Heart left ventricle (tissue), 16 donors: ENCODE data around the gene IL33. TPM values are rescaled to one million over a fixed set of nuclear protein-coding genes. Genes with fewer than 3 reads are reported as not detected.

ENCODE experiments used
- ATAC-seq, 4 donors: fragments of 200-7000 bp; cut with Tn5 transposase; one replicate each; pipeline ENCODE4 v1.9.1; 2020 to 2022; ENCODE audit warnings: moderate library complexity in 4 of 4, mild to moderate bottlenecking in 3 of 4, moderate number of reproducible peaks in 1 of 4
- DNase-seq, 5 donors: peaks; one replicate each; pipeline ENCODE4 v3.0.0-alpha.2; 2020
- H3K27ac ChIP-seq, 12 donors: fragments of 200-600 bp; sonication (generic) in 4 of 12; one replicate each; pipeline versions ENCODE4 v1.5.0 to v1.8.0; 2016 to 2022; ENCODE audit warnings: mild to moderate bottlenecking in 2 of 12
- H3K27me3 ChIP-seq, 9 donors: fragments of 200-600 bp; sonication (generic) in 2 of 9; one replicate each; pipeline versions ENCODE4 v1.5.1 to v1.8.0; 2016 to 2022; ENCODE audit warnings: mild to moderate bottlenecking in 3 of 9
- H3K36me3 ChIP-seq, 9 donors: fragments of 200-600 bp; sonication (generic) in 2 of 9; one replicate each; pipeline versions ENCODE4 v1.5.0 to v1.8.0; 2018 to 2022; ENCODE audit warnings: mild to moderate bottlenecking in 2 of 9
- H3K4me1 ChIP-seq, 12 donors: fragments of 200-600 bp; sonication (generic) in 4 of 12; one replicate each; pipeline versions ENCODE4 v1.5.0 to v1.8.0; 2016 to 2022; ENCODE audit warnings: mild to moderate bottlenecking in 3 of 12
- H3K4me3 ChIP-seq, 12 donors: fragments of 200-600 bp; sonication (generic) in 4 of 12; one replicate each; pipeline versions ENCODE4 v1.5.0 to v1.8.0; 2017 to 2022; ENCODE audit warnings: mild to moderate bottlenecking in 9 of 12, moderate library complexity in 4 of 12
- H3K9me3 ChIP-seq, 12 donors: fragments of 200-600 bp; sonication (generic) in 4 of 12; one replicate each; pipeline versions ENCODE4 v1.5.0 to v1.8.0; 2016 to 2022; ENCODE audit warnings: mild to moderate bottlenecking in 1 of 12
- CTCF ChIP-seq, 12 donors: fragments of 200-600 bp; sonication (generic) in 4 of 12; IDR thresholded peaks; one replicate each; pipeline versions ENCODE4 v1.5.0 to v1.8.0; 2018 to 2022; ENCODE audit warnings: antibody characterized with exemption in 12 of 12, mild to moderate bottlenecking in 5 of 12
- POLR2A ChIP-seq, 2 donors: fragments of 450-650 bp; IDR thresholded peaks; one replicate each; pipeline ENCODE4 v1.6.1; 2017; ENCODE audit warnings: antibody characterized with exemption in 2 of 2, mild to moderate bottlenecking in 2 of 2, moderate library complexity in 2 of 2
- WGBS, 4 donors: extraction: QIAGEN DNeasy Blood & Tissue Kit in 2 of 4; methylation state at CpG; one replicate each; pipeline versions ENCODE4 v1.1.5 to v1.1.7; 2013 to 2018; 5-methylcytosine and 5-hydroxymethylcytosine counted together
- intact Hi-C, 10 donors: fragments of 100-400 bp; cut with DNase I; formaldehyde crosslinking; loops; one replicate each; pipeline versions ENCODE4 v1.11.1 to v1.14.2; 2022
- polyA plus RNA-seq, 2 donors: library from polyadenylated mRNA; stranded (reverse); fragments of 200-250 nt; gene quantifications; one replicate each; pipeline ENCODE4 v1.2.3, GENCODE V29; 2013
- total RNA-seq, 9 donors: library from RNA; depleted of rRNA in 2 of 9; stranded (reverse); fragments of >200 nt in 2 of 9; fragmentation: NEBNext Ultra II Directional in 3 of 9; extraction: Animal tissue kit (Norgen Biotek cat#: 25700) in 3 of 9; gene quantifications; one replicate each; pipeline versions ENCODE4 v1.1.0 to v1.2.4, GENCODE V29; 2016 to 2023
- donor health status: ischemic (EF 13 %, LVEDD 7.1; RV severe dilation, severe dysfunction).
- donor health status: healthy with polysubstance abuse.
- donor health status: DM: no; HTN: yes; CAD: no.
- donor health status: DM: no; HTN: no; CAD: no.
- donor health status: ischemic (EF 25% LVEDD 6.9; RV normal size, moderate dysfunction).
- donor health status: ischemic (EF 25% LVEDD 5.7; RV mildly dilated, moderate dysfunction).
- donor health status: healthy.
- donor health status: DM: yes; HTN: yes; CAD: no.
- donor health status: ischemic (EF 35%, LVEDD 5.7; RV mildly dilated, moderate dysfunction).
- donor health status: nonischemic (EF 11% LVEDD 7.7; RV severe dilation, severe dysfunction).
- donor health status: DM: yes; HTN: yes; CAD: no.
- donor health status: PGD.
- donor health status: ischemic (EF 29% LVEDD 5.4; RV normal size, mild dysfunction).
- donor health status: nonischemic (EF 23%, LVEDD 6.1; RV moderate dilation, normal function).

IL33 gene
- total and polyA plus RNA-seq, 11 donors = 6.6 to 36.5 (median 12.7) TPM

GRCh38 chr9:6302417-6302816 lies 86.8 kb downstream of the IL33 start:
- H3K9me3 ChIP-seq = peaks cover 0 to 4% (median 0%) of the 10 kb centered on the region in 12 donors
- DNase-seq = no peak
- no peaks in the 10 kb centered on the region for H3K27me3 ChIP-seq
- no peak overlapping the region for H3K27ac ChIP-seq
- H3K4me3 ChIP-seq = no peak overlapping the region
- no peak for ATAC-seq
- H3K4me1 ChIP-seq = no peaks in the 10 kb centered on the region
- TF ChIP-seq CTCF (IDR thresholded peaks at IDR 0.05) = no peak
- no peak for TF ChIP-seq POLR2A (IDR thresholded peaks at IDR 0.05)
- no peaks in the 10 kb centered on the region for H3K36me3 ChIP-seq
- intact Hi-C loops = loop anchor here in 4 of 10 donors (10.0 kb wide), 1 partner anchor 418 kb away; no protein-coding TSS in a partner anchor

GRCh38 chr9:6304232-6304631 lies 88.6 kb downstream of the IL33 start:
- Histone ChIP-seq H3K27ac (no peak overlapping the region), H3K4me1 (no peaks in the 10 kb centered on the region), H3K27me3 (peaks cover 0 to 1% (median 0%) of the 10 kb centered on the region in 9 donors), H3K36me3 (no peaks in the 10 kb centered on the region), H3K4me3 (no peak overlapping the region), H3K9me3 (peaks cover 0 to 4% (median 0%) of the 10 kb centered on the region in 12 donors)
- TF ChIP-seq POLR2A (IDR thresholded peaks at IDR 0.05) = no peak
- TF ChIP-seq CTCF (IDR thresholded peaks at IDR 0.05) = no peak
- intact Hi-C loops = loop anchor here in 5 of 10 donors (2.0 to 10.0 kb wide), 3 partner anchors 105 to 419 kb away; no protein-coding TSS in a partner anchor
- no peak for ATAC-seq
- no peak for DNase-seq

GRCh38 chr9:6305954-6306563 lies 90.5 kb downstream of the IL33 start:
- no peak overlapping the region for H3K4me3 ChIP-seq
- H3K36me3 ChIP-seq = no peaks in the 10 kb centered on the region
- TF ChIP-seq CTCF (IDR thresholded peaks at IDR 0.05) (peak; percentile 31 to 80 (median 66)), POLR2A (IDR thresholded peaks at IDR 0.05) (no peak)
- ATAC-seq (peak in 3 of 4 donors; percentile 52 to 74 (median 61)), DNase-seq (no peak)
- H3K4me1 ChIP-seq = no peaks in the 10 kb centered on the region
- 89 to 97% (median 94%) methylated on average over 2 of the region's 2 CpGs for WGBS, 4 donors
- intact Hi-C loops = loop anchor here (1.0 to 10.0 kb wide), 14 partner anchors 107 to 421 kb away; no protein-coding TSS in a partner anchor
- no peaks in the 10 kb centered on the region for H3K9me3 ChIP-seq
- H3K27ac ChIP-seq = no peak overlapping the region
- peaks cover 0 to 4% (median 0%) of the 10 kb centered on the region in 9 donors for H3K27me3 ChIP-seq

Other genes with a start within 250 kb of the IL33 start
- 10 to 100 TPM; 17.1 to 65.5 (median 24.1) TPM for gene RANBP6, start 200.2 kb upstream of the IL33 start, total RNA-seq
- 10 to 100 TPM in 1 of 2 donors, 1 to 10 TPM in 1; 7.7 to 33.3 TPM for gene RANBP6, start 200.2 kb upstream of the IL33 start, polyA plus RNA-seq
- not detected for gene TPD52L3, start 112.6 kb downstream of the IL33 start, total RNA-seq
- not detected for gene TPD52L3, start 112.6 kb downstream of the IL33 start, polyA plus RNA-seq
- 10 to 100 TPM; 12.2 to 20.6 (median 17.1) TPM for gene UHRF2, start 197.4 kb downstream of the IL33 start, total RNA-seq
- 10 to 100 TPM in 1 of 2 donors, 1 to 10 TPM in 1; 6.4 to 11.6 TPM for gene UHRF2, start 197.4 kb downstream of the IL33 start, polyA plus RNA-seq